Fibroblast of pulmonary artery (primary cell): ENCODE measurements around the gene TTLL8.

ENCODE experiments used
- DNase-seq: peaks from one replicate; pipeline ENCODE4 v3.0.0-alpha.2; 2010; ENCODE audit warnings: low read depth
- H3K4me3 ChIP-seq: replicated peaks from 2 replicates; pipeline ENCODE4 v1.5.1; 2011; ENCODE audit warnings: low read depth, mild to moderate bottlenecking, control low read depth, low read length, moderate library complexity
- CTCF ChIP-seq: IDR thresholded peaks from 2 replicates; pipeline ENCODE4 v1.5.1; 2011; ENCODE audit warnings: mild to moderate bottlenecking, control low read depth, low read length, inconsistent platforms; ENCODE audit errors: missing control alignments

Gene TTLL8

DNA sequence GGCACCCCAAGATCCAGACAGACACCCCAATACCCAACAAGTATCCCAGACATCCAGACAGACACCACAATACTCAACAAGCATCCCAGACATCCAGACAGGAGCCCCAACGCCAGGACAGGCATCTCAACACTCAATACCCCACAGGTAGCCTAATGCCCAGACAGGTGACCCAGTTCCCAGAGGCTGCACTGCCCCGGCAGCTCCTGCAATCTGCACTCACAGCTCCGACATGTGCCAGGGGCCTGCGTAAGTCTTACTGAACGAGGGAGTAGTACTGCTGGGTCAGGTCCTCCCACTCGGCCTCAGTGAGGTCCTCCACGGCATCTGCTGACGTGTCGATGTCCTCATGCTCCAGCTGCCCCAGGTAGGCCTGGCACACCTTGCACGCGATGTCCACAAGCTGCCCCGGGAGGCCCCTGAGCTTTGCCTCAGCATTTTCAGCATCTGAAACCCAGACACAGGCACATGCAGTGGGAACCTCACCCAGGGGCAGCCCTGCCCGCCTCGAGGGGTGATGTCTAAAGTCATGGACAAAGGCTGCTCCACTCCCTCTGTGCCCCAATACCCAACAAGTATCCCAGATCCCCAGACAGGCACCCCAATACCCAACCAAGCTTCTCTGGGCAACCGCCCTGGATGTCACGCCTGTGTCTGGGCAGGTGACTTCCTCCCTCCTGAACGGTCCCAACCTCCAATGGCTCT, 16.6 kb downstream of the TTLL8 start:
- DNase-seq, result no peak
- no peak for TF ChIP-seq CTCF

DNA sequence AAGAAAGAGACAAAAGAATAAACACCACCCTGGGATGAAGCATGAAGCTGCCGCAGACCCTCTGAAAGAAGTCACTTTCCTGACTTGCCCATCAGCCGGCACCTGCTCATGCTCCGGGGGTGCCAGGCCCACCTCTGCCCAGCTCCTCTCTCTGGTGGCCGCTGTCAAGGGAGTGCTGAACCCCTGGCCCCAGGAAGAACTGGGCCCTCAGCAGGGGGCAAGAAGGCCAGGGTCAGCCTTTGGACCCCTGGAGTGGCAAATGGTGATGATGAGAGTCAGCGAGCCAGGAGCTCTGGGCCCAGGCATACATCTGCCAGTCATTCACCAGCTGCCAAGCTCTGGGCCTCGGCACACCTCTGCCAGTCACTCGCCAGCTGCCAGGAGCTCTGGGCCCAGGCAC, 17.4 kb downstream of the TTLL8 start:
- no peak for TF ChIP-seq CTCF
- no peak overlapping the region for H3K4me3 ChIP-seq
- DNase-seq, result no peak

More for the DNA sequence above, 16.6 kb downstream of the TTLL8 start:
- H3K4me3 ChIP-seq, result no peak overlapping the region

DNA sequence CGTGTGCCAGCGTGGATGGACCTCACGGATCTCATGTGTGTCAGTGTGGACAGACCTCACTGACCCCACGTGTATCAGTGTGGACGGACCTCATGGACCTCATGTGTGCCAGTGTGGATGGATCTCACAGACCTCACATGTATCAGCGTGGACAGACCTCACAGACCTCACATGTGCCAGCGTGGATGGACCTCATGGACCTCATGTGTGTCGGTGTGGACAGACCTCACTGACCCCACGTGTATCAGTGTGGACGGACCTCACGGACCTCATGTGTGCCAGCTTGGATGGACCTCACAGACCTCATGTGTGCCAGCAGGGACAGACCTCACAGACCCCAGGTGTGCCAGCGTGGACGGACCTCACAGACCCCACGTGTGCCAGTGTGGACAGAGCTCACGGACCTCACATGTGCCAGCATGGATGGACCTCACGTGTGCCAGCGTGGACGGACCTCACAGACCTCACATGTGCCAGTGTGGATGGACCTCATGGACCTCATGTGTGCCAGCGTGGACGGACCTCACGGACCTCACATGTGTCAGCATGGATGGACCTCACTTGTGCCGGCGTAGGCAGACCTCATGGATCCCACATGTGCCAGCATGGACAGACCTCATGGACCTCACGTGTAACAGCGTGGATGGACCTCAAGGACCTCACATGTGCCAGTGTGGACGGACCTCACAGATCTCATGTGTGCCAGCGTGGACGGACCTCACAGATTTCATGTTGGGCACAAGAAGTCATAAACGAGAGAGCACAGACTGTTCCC, 18.2 kb downstream of the TTLL8 start:
- TF ChIP-seq CTCF, result no peak
- DNase-seq, result no peak
- no peak overlapping the region for H3K4me3 ChIP-seq

GRCh38 chr22:50035976-50036724, 21.9 kb downstream of the TTLL8 start:
- TF ChIP-seq CTCF, result no peak
- DNase-seq, result no peak
- no peak overlapping the region for H3K4me3 ChIP-seq

- no peak for TF ChIP-seq CTCF
- no peak for DNase-seq
- no peak overlapping the region for H3K4me3 ChIP-seq
Observed at GRCh38 chr22:50035131-50035881, 22.8 kb downstream of the TTLL8 start.
